ENCODE measurements around the gene KDM6A. TPM values are rescaled to one million over a fixed set of nuclear protein-coding genes. Genes with fewer than 3 reads are reported as not detected.

The KDM6A gene
- polyA plus RNA-seq, 1 of the 3 experiments (the other 2 are of a cell fraction), result 7.4 TPM

DNA sequence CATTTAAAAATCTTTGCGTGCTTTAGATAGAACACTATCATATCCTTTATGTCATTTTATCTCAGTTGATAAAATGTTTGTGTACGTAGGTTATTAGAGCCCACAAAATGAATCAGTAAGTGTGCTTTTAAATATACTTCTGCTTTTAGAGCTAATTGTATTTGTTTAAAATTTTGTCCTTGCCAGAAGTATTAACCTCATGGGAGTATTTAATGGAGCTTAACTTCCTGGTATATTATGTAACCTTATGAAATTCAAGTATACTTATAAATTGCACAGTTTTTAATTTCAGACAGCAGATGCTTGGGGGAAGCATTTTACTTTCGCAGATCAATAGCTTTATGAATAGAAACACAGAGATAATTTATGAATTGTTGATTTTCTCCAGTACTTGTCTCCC lies 237.5 kb downstream of the KDM6A start:
- no peak overlapping the region for H3K4me3 ChIP-seq (ENCODE audit: low read depth in 2 of 2, low read length in 1 of 2)
- no peak overlapping the region for H3K9ac ChIP-seq
- H3K9me3 ChIP-seq, result no peaks in the 10 kb centered on the region
- 94% methylated on average over 3 of the region's 3 CpGs for WGBS (ENCODE audit: low lambda C conversion rate)
- H3K27ac ChIP-seq (ENCODE audit: low read depth in 2 of 2, low read length in 1 of 2), result no peak overlapping the region
- no peak for DNase-seq
- H3K36me3 ChIP-seq (replicated peaks in 1 of 2; ENCODE audit: control insufficient read depth in 1 of 2, insufficient read depth in 2 of 2, low read length in 1 of 2), result peaks cover 32 to 50% of the 10 kb centered on the region in 2 experiments
- H3F3A ChIP-seq (replicated peaks; ENCODE audit: insufficient read depth), result no peaks in the 10 kb centered on the region
- H3K4me1 ChIP-seq (ENCODE audit: control insufficient read depth in 1 of 2, insufficient read depth in 2 of 2, low read depth in 1 of 2, low read length in 1 of 2), result no peaks in the 10 kb centered on the region
- CTCF ChIA-PET, result no interaction called here
- H3K79me2 ChIP-seq (ENCODE audit: insufficient read depth), result peaks cover 3% of the 10 kb centered on the region; the same call in 1 of the 2 replicates
- no peak overlapping the region for H2AFZ ChIP-seq (ENCODE audit: low read depth)
- H3K9me2 ChIP-seq, result no peaks in the 10 kb centered on the region
- POLR2A ChIA-PET, result no interaction called here
- TF ChIP-seq RFX5 (IDR thresholded peaks at IDR 0.05; ENCODE audit: low read length) (no peak), SIN3A (IDR thresholded peaks at IDR 0.05; ENCODE audit: borderline replicate concordance, low read depth, low read length) (no peak), RXRA (IDR thresholded peaks at IDR 0.05; ENCODE audit: borderline replicate concordance, low read depth) (no peak), JUND (IDR thresholded peaks at IDR 0.05) (no peak), GABPA (IDR thresholded peaks at IDR 0.05; ENCODE audit: low read depth) (no peak)
- TF ChIP-seq, protein P1, sequence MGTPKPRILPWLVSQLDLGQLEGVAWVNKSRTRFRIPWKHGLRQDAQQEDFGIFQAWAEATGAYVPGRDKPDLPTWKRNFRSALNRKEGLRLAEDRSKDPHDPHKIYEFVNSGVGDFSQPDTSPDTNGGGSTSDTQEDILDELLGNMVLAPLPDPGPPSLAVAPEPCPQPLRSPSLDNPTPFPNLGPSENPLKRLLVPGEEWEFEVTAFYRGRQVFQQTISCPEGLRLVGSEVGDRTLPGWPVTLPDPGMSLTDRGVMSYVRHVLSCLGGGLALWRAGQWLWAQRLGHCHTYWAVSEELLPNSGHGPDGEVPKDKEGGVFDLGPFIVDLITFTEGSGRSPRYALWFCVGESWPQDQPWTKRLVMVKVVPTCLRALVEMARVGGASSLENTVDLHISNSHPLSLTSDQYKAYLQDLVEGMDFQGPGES (IDR thresholded peaks at IDR 0.05; ENCODE audit: low read depth, low read length), result no peak
- TF ChIP-seq, protein P2, sequence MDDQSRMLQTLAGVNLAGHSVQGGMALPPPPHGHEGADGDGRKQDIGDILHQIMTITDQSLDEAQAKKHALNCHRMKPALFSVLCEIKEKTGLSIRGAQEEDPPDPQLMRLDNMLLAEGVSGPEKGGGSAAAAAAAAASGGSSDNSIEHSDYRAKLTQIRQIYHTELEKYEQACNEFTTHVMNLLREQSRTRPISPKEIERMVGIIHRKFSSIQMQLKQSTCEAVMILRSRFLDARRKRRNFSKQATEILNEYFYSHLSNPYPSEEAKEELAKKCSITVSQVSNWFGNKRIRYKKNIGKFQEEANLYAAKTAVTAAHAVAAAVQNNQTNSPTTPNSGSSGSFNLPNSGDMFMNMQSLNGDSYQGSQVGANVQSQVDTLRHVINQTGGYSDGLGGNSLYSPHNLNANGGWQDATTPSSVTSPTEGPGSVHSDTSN (IDR thresholded peaks at IDR 0.05), result no peak
- H4K20me1 ChIP-seq (ENCODE audit: insufficient read depth), result no peaks in the 10 kb centered on the region
- no peaks in the 10 kb centered on the region for H3K27me3 ChIP-seq (ENCODE audit: insufficient read depth)
- H3K4me2 ChIP-seq, result no peak overlapping the region

DNA sequence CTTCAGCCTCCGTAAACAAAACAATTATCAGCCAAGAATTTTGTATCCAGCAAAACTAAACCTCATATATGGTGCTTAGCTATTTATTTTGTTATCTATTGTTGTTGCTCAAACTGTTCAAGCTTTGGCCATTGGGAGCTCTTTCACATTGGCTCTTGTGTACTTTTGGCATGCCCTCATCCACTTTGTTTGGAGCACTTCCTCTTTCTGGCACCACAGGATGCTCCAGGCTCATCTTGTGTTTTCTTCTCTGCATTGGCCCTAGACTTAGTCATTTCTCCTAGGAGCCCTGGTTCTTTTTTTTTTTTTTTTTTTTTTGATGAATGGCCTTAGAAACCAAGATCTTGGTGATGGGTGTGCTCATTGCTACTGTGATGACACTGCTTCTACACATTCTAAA lies 253.2 kb downstream of the KDM6A start:
- Histone ChIP-seq H3K79me2 (ENCODE audit: insufficient read depth) (no peaks in the 10 kb centered on the region), H3K4me1 (ENCODE audit: control insufficient read depth in 1 of 2, insufficient read depth in 2 of 2, low read depth in 1 of 2, low read length in 1 of 2) (no peaks in the 10 kb centered on the region), H4K20me1 (ENCODE audit: insufficient read depth) (no peaks in the 10 kb centered on the region), H2AFZ (ENCODE audit: low read depth) (no peak overlapping the region), H3K4me3 (ENCODE audit: low read depth in 2 of 2, low read length in 1 of 2) (no peak overlapping the region), H3K36me3 (replicated peaks in 1 of 2; ENCODE audit: control insufficient read depth in 1 of 2, insufficient read depth in 2 of 2, low read length in 1 of 2) (no peaks in the 10 kb centered on the region), H3K4me2 (no peak overlapping the region), H3K9ac (no peak overlapping the region), H3K9me3 (peaks cover 8% of the 10 kb centered on the region; the same call in 1 of the 2 replicates), H3K27me3 (ENCODE audit: insufficient read depth) (no peaks in the 10 kb centered on the region), H3F3A (replicated peaks; ENCODE audit: insufficient read depth) (no peaks in the 10 kb centered on the region), H3K27ac (ENCODE audit: low read depth in 2 of 2, low read length in 1 of 2) (no peak overlapping the region), H3K9me2 (no peaks in the 10 kb centered on the region)
- TF ChIP-seq GATA2 (CRISPR knock-in tag; IDR thresholded peaks at IDR 0.05), result no peak
- no peak for DNase-seq
- ChIA-PET POLR2A (no interaction called here), CTCF (no interaction called here)
- 84% methylated on average over 1 of the region's 1 CpG for WGBS (ENCODE audit: low lambda C conversion rate)

DNA sequence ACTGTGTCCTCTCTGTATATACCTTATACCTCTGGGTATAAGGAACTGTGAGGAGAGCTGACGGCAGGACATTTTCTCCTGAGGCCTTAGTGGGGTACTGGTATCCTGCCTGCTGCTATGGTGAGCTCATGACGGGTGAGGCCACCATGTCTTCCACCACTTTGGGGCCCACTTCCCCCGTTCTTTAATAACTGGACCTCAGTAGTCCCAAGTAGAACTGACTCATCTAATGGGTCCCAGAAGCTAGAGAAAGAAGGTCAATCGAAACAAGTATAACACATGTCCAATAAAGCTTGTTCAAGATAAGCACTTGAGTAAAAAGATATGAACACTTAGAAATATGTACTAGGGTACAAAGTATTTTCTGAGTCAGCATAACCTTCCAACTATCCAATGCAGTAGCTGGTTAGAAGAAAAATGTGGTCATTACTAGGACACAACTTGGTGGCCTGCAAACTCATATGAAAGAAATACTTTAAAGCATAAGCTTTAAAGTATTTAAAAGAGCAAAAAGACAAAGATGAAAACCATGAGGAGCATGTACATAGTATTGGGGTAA lies 256.0 kb downstream of the KDM6A start:
- no peak overlapping the region for H3K4me2 ChIP-seq
- H3K4me3 ChIP-seq (ENCODE audit: low read depth in 2 of 2, low read length in 1 of 2), result no peak overlapping the region
- no peak overlapping the region for H2AFZ ChIP-seq (ENCODE audit: low read depth)
- ChIA-PET CTCF (interaction anchor here (0.6 to 0.8 kb wide), 2 partner anchors 59 to 324 kb away, joined by 3 to 4 read pairs; no protein-coding TSS in a partner anchor), POLR2A (no interaction called here)
- no peaks in the 10 kb centered on the region for H3K9me2 ChIP-seq
- TF ChIP-seq RAD21 (IDR thresholded peaks at IDR 0.05; ENCODE audit: low read length), result no peak
- TF ChIP-seq, protein P3, sequence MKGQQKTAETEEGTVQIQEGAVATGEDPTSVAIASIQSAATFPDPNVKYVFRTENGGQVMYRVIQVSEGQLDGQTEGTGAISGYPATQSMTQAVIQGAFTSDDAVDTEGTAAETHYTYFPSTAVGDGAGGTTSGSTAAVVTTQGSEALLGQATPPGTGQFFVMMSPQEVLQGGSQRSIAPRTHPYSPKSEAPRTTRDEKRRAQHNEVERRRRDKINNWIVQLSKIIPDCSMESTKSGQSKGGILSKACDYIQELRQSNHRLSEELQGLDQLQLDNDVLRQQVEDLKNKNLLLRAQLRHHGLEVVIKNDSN (IDR thresholded peaks at IDR 0.05; ENCODE audit: borderline replicate concordance, low read depth), result no peak
- no peak for TF ChIP-seq MXI1 (IDR thresholded peaks at IDR 0.05; ENCODE audit: low read depth, low read length)
- no peak for TF ChIP-seq FOXM1 (IDR thresholded peaks at IDR 0.05; ENCODE audit: low read depth)
- no peak for TF ChIP-seq SIN3A (IDR thresholded peaks at IDR 0.05; ENCODE audit: borderline replicate concordance, low read depth, low read length)
- no peaks in the 10 kb centered on the region for H4K20me1 ChIP-seq (ENCODE audit: insufficient read depth)
- no peaks in the 10 kb centered on the region for H3K36me3 ChIP-seq (replicated peaks in 1 of 2; ENCODE audit: control insufficient read depth in 1 of 2, insufficient read depth in 2 of 2, low read length in 1 of 2)
- no peaks in the 10 kb centered on the region for H3K27me3 ChIP-seq (ENCODE audit: insufficient read depth)
- 29% methylated on average over 4 of the region's 4 CpGs for WGBS (ENCODE audit: low lambda C conversion rate)
- DNase-seq, result no peak
- H3K79me2 ChIP-seq (ENCODE audit: insufficient read depth), result no peaks in the 10 kb centered on the region
- no peak overlapping the region for H3K27ac ChIP-seq (ENCODE audit: low read depth in 2 of 2, low read length in 1 of 2)
- peaks cover 8% of the 10 kb centered on the region; the same call in 1 of the 2 replicates for H3K9me3 ChIP-seq
- no peaks in the 10 kb centered on the region for H3K4me1 ChIP-seq (ENCODE audit: control insufficient read depth in 1 of 2, insufficient read depth in 2 of 2, low read depth in 1 of 2, low read length in 1 of 2)
- H3F3A ChIP-seq (replicated peaks; ENCODE audit: insufficient read depth), result no peaks in the 10 kb centered on the region
- H3K9ac ChIP-seq, result no peak overlapping the region
